NCI-H2171 (cell line): ENCODE data around the gene MCM8.

ENCODE experiments used
- DNase-seq: peaks from one replicate; lab custom pipeline; 2025; lab: John Stamatoyannopoulos, UW

MCM8 gene

DNA sequence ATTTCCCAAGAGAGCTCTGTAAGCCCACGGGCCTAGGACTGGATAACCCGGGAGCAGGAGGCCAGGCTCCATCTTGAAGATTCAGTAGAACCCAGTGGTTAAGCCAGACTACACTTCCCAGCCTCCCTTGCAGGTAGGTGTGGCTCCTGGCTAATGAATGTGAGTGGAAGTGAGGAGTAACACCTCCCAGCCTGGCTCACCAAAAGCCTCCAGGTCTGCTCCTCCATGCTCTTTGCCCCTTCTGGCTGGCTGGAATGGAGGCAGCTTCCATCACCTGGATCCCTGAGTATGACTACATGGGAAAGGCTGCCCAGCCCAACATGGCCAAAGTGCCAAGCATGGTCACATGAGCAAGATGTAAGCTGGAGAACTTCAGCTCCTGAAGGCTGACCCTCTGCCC is 93.7 kb downstream of the MCM8 start:
- DNase-seq = no peak

DNA sequence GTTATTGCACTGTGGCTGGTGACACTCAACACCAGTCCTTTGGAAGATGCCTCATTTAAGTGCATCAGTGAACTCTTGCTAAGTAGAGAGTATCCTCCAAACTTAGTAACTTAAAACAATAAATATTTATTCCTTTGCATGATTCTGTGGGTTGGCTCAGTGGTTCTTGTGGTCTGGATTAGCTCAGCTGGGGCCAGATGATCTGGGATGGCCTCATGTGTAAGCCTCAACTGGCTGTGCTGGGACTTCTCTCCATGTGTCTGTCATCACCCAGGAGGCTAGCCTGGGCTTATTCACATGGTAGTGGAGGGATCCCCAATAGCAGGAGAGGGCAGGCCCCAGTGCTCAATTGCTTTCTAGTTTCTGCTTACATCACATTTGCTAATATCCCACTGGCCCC is 95.1 kb downstream of the MCM8 start:
- no peak for DNase-seq

- DNase-seq = no peak
These were observed 96.0 kb downstream of the MCM8 start for GRCh38 chr20:6046432-6046831.

DNA sequence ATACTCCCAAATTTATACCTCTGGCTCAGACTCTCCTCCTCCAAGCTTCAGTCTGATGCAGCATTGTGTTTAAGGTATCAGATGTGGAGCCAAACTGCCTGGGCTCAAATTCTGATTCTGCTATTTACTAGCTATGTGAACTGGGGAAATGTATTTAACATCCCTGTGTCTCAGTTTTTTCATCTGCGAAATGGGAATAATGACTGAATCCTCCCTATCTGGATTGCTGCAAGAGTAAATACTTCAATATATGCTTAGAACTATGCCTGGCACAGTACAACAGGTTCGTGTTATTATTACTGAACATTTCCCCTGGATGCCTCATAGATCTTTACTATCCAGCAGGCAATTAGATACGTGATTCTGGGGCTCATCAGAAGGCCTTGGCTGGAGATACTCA is 97.9 kb downstream of the MCM8 start:
- DNase-seq = no peak
